Stimulated activated CD4-positive, alpha-beta T cell treated with anti-CD3 and anti-CD28 coated beads, Interleukin-2, amount 100 ng/mL, for 48 hours (primary cell): ENCODE measurements around the gene EGLN3.
"Not testable (repeated sequence)": the region's sequence is repeated elsewhere in the genome, so short reads cannot be mapped to it uniquely, and the experiment has no call there.

Experiments
- DNase-seq, 2 donors: peaks; one replicate each; pipeline ENCODE4 v3.0.0-alpha.2; 2020

The EGLN3 gene

DNA sequence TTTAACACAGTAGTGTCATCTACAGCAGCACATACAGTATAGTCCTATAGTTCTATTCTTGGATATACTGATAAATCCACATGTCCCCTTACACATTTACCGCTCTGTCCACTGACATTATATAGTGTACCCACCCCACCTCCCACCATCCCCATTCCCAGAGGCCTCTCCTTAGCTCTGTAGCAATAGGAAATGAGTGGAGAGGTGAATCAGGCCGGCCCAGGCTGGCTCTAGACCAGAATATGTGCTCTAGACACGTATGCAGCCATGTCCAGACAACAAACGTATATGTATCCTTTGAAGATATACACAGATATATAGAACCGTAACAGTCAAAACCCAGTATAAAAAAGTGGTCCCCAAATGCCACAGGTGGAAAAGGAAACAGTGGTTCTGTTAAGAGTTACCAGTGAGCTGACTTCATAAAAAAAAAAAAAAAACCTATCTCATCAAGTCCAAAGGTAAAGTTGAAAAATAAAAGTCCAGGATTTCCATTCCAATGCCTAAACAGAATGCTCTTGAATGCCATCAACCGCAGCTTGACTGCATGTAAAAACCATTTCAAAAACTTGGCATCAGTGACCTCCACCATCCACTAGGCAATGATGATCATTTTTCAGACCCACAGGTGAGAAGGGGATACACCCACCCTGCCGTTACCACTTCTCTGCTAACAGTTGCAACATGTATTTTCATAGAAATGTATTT, 16.7 kb downstream of the EGLN3 start:
- DNase-seq, result no peak

DNA sequence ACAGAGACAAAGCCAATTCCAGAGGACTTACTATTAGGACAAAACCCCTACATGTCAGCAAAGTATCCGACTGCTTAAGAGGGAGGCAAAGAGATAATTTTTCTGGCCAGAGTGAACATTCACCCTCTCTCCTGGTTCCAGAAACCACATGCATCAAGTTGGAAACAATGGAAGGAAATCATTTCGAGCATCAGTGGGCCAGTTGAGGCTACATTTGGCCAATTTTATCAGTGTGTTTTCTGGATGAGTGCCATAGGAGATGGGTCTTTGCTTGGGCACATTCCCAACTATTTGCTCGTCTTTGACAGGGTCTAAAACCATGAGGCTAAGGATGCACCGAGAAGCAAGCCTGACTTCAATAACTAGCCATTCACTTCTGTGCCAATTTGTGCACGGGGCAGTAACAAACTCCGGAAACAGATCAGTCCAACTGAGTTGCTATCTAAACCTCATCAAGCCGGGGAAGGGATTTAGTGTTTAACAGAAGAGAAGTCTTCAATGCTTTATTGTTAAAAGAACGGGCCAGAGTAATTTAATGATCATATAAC, 17.4 kb downstream of the EGLN3 start:
- no peak for DNase-seq

DNA sequence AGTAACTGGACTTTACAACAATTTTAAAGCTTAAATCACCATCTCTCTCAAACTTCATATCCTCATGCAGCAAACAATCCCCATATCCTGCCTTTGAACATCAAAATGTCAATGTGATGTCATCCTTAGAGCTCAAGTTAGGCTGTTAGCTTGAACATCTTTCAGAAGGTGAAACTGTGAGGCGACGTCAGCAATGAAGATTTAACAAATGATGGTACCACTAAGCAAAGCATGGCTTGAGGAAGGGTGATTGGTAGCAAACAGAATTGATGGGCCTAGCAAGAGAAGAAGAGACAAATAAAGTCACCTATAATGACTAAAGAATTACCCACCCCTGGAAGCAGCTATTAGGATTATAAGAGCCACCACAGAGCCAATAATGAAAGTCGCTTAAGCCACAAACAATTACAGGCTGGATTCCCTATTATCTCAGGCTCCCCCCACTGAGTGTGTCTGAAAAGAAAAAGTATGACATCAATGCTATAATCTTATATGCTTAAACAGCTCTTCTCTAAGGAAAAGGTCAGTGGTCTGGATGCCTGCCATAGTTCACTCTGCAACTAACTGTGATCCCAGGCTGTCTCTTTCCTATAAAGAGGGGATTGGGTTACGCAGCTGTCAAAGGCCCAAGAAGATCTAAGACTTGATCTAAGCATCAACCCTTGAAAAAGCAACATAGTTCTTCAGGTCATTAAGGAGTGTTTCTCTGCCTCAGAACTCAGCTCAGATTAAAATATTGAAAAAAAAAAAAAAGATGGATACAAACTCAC, 18.1 kb downstream of the EGLN3 start:
- no peak for DNase-seq

DNA sequence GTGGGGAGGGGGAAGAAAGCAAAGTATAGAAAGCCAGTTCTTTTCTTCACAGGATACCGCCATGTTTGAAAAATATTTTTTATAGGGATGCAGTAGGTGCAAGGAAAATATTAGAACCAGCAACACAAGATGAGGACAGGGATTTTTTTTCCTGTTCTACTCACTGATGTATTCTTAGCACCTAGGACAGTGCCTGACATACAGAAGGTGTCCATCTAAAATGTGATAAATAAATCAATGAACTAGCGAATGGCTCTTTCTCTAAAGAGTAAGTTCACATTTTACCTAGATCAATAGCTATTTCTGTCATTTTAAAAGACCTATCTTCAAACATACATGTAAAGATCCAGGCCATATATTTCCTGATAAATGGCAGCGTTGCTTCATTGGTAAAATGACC, 18.8 kb downstream of the EGLN3 start:
- no peak for DNase-seq

DNA sequence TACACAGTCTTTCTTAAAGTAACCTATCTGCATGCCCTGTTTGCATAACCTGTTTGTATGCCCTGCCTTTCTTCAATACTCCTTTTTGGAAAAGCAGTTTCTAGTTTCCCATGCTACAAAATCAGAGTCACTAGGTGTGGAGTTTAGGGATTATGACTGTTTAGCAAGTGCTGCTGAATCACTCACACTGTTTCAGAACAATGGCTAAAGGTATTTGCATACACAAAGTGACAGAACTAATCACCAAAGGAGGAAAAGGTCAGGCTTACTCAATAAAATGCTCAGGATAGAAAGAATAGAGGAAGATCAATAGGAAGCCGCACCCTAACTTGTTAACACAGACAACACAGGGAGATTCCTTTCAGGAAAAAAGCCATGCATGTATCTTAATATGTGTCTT, 19.4 kb downstream of the EGLN3 start:
- DNase-seq, result no peak

DNA sequence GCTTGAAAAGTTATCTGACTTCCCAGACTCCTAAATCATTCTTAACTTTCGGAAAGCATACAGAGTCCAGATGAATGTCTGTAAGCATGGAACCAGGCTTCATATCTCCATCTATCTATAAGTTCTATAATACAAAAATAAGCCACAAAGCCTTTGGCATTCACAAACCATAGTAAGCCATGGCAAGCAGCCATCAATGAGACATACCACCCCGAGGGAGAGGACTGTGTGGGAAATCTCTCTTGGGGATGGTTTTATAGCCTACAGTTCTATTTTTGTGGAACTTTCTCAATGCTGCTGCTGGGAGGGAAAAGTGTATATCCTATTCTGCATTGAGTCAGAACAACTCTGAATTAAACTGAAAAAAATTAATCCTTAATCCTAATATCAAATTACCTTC, 20.4 kb downstream of the EGLN3 start:
- DNase-seq, result no peak

DNA sequence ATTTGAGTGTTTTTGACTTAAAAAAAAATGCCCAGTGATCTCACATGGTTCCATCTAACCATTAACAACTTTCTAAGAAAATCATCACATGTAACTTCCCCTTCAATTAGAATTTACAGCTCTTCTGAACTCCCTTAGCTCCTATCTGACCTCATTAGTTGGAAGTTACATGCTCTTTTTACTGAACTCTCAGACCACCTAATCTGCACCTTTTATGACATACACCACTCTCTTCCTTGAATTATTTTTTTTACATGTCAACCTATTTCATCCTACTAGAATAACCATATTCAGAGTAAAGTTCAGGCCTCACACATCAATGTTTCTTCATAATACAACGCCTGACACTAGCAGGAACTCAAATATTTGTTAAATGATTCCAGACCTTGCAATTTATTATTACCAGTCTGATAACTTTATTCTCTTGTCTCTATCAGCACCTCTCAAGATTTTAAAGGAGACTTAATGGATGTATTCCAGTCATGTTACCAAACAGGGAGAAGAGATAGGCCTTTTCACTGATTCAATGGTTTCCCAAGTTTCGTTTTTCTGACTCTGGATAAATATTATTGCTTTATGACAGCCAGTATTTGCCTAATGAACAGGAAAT, 21.0 kb downstream of the EGLN3 start:
- DNase-seq, result no peak

DNA sequence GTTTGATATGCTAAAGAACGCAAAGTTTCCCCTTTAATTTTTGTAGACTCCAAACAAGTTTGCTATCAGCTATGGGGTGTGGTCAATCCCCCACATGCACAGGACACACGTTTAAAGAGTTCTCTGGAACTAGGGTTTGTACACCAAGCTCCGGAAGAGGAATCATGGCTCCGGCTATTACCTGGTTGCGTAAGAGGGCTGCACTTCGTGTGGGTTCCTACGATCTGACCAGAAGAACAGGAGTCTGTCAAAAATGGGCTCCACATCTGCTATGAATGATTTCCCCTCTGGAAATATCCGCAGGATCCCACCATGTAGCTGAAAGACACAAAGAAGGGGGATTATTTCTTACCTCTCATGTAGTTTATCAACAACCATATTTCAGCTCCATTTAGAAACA, 22.0 kb downstream of the EGLN3 start:
- no peak for DNase-seq

DNA sequence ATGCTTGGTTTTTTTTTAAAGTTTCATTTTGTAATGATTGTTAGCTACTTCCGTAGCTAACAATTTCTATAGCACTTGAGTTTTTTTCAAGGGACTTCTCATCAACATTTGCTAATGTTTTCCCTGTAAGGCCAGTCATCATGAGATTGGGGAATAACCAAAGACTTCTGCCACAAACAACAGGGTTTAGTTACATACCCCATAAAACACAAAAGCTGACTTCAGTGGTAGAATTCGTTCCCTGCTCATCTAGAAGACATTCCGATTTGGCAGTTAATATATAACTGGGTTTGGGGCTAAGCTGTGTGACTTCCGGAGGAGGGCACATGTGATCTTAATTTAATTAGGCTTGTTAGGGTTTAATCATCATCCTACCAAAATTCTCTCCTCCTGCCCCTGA, 22.9 kb downstream of the EGLN3 start:
- no peak for DNase-seq

DNA sequence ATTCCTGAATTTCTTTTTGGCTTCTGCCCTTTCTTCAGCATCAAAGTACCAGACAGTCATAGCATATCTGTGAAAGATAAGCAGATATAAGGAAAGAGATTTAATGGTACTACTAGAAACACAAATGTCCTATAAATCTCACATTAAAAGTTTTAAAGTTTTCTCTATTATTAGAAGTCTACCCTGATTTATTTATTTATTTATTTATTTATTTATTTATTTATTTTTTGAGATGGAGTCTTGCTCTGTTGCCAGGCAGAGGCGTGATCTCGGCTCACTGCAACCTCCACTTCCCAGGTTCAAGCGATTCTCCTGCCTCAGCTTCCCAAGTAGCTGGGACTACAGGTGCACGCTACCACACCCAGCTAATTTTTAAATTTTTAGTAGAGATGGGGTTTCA, 23.9 kb downstream of the EGLN3 start:
- DNase-seq, result not testable (repeated sequence)

DNA sequence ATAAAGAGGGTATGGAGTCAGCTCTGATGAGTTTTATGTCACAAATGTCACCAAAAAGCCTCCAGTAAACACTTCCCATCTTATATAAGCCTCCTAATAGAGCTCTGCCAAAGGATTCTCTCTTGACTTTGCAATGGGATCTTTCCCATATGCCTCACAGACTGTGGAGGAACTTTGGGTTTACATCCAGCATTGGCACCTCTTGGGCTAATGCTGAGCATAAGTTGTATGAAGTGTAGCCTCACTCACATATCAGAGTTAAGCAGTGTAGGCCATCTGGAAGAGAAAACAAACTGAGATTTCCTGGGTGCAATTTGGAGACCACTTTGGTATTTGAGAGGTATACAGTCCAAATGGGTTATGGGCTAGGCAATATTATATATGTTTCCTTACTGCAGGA, 24.9 kb downstream of the EGLN3 start:
- DNase-seq, result no peak

DNA sequence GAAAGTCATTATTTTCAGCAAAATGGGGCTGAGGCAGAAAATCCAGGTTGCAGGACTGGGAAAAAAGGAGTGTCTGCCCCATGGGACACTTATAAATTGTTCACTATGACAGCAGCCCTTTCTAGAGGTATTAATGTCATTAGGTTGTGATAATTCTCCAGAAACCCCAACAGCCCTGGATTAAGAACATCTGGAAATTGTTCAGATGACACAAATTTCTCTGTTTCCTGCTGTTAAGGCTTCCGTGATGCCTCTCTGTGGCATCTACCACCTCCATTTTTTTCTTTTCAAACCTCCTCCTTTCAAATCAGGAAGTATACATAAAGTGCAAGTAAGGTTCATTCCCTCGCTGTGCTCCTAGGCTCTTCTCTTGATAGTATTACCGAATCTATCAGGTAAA, 25.6 kb downstream of the EGLN3 start:
- DNase-seq, result no peak

DNA sequence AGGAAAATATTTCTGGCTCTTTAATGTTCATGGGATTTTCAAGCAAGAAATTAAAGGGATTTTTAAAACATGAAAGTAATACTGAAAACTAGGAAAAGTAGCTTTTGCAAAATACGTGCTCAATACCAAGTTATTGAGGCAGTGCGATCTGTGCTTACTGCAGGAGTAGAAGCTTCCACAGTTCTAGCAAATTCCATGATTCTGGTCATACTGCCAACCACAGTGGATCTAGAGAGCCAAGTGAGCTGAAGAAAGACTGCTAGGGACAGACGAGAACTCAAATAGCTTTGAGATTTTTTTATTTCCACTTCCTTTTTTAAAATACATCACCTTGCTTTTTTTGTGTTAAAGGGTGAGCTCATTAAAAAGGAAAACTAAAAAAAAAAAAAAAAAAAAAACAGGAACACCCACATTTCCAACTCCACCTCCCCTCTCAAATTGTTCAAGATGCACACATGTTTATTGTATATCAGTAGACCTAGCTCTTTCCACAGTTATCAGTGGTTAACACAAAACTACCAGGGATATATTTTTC, 26.2 kb downstream of the EGLN3 start:
- no peak for DNase-seq

DNA sequence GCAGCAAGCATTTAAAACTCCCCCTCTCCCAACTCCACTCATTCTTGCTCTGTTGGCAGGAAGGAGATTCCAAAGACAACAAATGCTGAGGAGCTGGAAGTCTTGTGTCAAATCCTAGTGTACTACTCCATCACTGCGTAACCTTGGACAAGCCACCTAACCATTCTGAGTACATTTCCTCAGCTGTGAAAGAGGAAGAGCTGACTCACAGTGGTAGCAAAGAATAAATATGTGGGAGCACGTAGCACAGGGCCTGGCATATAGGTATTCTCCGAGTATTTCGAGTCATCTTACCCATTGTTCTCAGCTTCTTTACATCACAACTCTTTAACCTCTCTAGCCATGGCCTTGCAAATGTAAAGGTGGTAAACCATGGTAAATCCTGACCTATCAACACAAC, 28.7 kb downstream of the EGLN3 start:
- DNase-seq, result no peak

DNA sequence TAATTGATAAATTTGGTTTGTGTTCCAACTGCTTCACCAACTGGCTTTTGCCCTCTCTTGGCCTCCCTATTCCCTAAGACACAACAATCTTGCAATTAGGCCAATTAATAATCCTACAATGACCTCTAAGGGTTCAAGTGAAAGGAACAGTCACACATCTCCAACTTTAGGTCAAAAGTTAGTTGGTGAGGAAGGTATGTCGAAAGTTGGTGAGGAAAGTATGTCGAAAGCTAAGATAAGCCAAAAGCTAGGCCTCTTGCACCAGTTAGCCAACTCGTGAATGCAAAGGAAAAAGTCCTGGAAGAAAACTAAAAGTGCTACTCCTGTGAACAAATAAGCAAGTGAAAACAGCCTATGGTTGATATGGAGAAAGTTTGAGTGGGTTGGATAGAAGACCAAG, 32.6 kb downstream of the EGLN3 start:
- no peak for DNase-seq

DNA sequence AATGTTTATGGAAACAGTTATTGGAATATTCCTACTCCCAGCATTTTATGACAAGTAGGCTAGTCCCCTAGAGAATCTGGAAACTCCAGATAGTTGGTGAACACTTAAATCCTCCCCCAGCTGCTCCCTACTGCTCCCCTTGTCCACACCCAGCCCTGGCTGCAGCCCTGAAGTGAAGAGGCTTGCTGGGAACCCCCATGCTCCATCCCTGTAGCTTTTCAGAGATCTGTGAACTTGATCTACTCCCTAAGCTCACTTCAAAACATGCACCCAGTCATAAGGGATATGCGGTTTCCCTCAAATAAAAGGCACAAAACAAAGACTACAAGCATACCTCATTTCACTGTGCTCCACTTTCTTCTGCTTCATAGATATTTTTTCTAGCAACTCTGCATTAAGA, 33.2 kb downstream of the EGLN3 start:
- no peak for DNase-seq

DNA sequence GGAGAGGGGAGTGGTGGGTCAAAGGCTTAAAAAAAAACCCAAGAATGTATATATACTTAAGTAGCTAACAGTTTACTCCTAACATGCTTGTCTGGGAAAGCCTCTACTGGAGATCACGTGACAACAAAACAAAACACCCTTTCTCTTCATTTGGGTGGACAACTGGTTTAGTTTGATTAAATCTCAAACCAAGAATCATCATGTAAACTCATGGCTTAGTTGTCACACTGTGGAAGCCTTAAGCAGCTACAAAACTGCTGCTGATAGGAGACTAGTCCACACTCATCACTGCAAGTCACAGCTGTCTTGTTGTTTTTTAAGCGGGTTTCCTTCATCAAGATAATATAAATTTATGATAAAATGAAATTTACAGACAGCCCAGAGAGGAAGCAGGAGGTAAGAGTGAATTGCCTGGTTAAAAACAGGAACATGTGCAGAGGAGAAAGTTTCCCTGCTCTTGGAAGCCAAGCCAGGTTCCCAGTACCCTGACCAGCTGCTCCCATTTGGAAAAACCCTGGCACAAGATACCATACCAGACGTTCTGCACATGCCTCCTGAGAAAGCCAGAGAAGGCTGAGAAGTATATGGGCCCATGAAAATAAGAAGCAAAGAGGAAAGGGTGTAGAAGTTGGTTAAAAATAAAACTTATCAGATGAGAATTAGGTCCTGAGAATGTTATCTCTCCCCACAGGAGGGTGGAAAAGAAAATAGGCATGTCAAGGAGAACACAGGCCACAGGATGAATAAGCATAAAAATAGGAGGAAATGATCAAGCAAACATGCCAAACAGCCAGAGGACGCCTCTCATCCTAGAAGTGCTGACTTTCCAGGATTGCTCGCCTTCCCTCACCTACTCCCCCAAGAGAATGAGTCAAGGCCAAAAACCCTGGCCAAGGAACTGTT, 34.0 kb downstream of the EGLN3 start:
- DNase-seq, result no peak

DNA sequence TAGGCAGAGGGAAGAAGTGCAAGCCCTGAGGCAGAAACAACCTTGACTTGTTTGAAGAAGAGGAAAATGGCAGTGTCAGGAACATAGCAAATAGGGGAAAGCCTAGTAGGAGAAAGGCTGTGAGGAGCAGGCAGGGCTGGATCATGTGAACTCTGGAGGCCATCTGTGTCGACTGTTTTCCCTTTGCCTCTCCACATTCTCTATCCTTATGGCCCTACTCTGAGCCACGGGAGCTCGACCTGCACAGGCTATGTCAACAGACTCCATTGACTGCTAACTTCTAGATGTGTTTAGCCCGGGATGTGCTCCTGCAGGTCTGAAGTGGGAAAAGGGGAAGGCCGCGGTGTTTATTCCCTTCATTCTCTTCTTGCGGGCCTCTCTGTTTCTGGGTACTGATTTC, 35.2 kb downstream of the EGLN3 start:
- no peak for DNase-seq

DNA sequence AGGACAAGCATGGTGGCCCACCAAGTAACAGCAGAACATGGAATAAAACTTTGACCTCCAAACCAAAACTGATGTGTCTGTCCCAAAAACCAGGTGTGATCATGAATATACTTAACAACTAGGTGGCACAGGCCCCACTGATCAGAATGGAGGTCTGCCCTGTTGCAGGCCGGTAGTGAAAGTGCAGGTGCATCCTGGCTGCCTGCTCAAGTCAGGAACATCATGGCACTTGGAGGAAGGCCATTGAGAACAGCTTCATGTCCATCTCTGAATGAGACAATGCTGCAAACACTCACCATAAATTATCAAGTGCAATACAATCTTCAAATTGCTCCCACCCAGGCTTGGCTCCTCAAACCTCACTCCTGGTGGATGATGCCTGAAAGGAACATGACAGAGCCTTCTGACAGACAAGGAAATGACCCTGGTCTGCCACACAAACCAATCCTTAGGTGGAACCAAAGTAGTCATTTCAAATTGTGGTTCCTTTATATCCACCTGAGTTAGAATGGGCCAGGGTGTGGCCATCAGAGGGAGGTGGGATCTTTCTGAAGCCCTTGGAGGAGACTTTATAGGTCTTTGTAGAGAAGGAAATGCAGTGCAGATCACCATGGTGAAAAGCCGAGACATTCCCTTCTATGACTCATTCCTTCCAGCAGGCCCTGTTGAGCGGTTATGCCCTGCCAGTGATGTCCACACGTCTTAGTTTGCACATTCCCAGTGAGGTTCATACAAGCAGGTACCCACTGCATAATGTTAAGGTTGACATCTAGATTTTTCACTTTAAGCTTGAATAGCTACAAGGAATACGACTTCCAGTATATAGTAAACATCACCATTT, 36.0 kb downstream of the EGLN3 start:
- DNase-seq, result no peak

DNA sequence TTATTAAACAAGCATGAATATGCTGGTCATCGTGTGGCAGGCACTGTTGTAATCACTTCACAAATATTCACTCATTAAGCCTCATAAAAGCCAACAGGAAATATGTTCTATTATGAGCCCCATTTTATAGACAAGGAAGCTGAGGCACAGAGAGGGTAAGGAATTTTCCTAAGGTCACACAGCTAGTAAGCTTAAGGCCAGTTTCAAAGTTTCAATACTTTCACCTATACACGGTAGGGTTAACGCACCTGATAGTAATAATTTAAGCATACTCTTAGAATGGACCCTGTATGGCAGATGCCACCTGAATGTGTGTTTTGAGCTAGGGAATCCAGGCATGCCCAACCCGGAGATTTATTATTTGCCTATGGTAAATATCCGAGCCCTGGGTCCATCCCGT, 39.8 kb downstream of the EGLN3 start:
- DNase-seq, result no peak

DNA sequence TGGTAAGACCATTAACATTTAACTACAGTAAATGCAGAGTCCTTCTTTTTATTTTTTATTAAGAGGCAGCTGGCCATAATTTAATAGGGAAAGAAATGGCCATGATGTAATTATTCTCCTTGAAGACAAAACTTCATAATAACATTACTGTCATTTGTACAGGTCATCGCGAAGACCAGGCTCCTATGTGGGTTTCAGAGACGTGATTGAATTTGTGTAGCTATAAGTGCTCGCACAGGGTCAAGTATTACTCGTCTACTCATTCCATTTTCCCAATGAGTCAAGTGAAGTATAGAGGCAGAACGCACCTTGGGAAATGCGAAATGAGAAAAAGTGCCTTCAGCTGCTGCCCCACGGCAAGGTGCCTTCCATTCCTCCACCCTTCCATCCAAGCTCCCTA, 40.4 kb downstream of the EGLN3 start:
- no peak for DNase-seq
